Mesendoderm (in vitro differentiated cells): Measurements from ENCODE around the gene CACNA1C.
A peak's percentile ranks its signal among the peaks of the same experiment; 100 is the strongest.

Source experiments
- DNase-seq: peaks from one replicate; pipeline ENCODE4 v3.0.0; 2013
- H2AK5ac ChIP-seq: 2 replicates; pipeline ENCODE4 v1.6.1; 2013; ENCODE audit warnings: low read length, inconsistent platforms
- H2BK120ac ChIP-seq: 2 replicates; pipeline ENCODE4 v1.6.1; 2013; ENCODE audit warnings: low read depth, mild to moderate bottlenecking, low read length, moderate library complexity, mixed read lengths
- H2BK15ac ChIP-seq: replicated peaks from 2 replicates; pipeline ENCODE4 v1.6.1; 2013; ENCODE audit warnings: low read depth, mild to moderate bottlenecking, moderate library complexity
- H2BK5ac ChIP-seq: 2 replicates; pipeline ENCODE4 v1.6.1; 2013; ENCODE audit warnings: low read length, inconsistent platforms
- H3K18ac ChIP-seq: 2 replicates; pipeline ENCODE4 v1.6.1; 2013; ENCODE audit warnings: mild to moderate bottlenecking, low read length, mixed read lengths
- H3K23ac ChIP-seq: one replicate; pipeline ENCODE4 v1.6.1; 2013; ENCODE audit warnings: low read length
- H3K27ac ChIP-seq: 2 replicates; pipeline ENCODE4 v1.5.1; 2013; ENCODE audit warnings: low read depth, mild to moderate bottlenecking, inconsistent platforms, low read length, moderate library complexity
- H3K27me3 ChIP-seq: 2 replicates; pipeline ENCODE4 v1.6.1; 2013; ENCODE audit warnings: low read length, control low read depth, mild to moderate bottlenecking, inconsistent platforms; ENCODE audit not compliant: insufficient read depth, poor library complexity
- H3K36me3 ChIP-seq: 2 replicates; pipeline ENCODE4 v1.6.1; 2013; ENCODE audit warnings: low read length, inconsistent platforms; ENCODE audit not compliant: control insufficient read depth, insufficient read depth
- H3K4ac ChIP-seq: one replicate; pipeline ENCODE4 v1.6.1; 2013; ENCODE audit warnings: low read depth, mild to moderate bottlenecking, low read length, moderate library complexity
- H3K4me1 ChIP-seq: 2 replicates; pipeline ENCODE4 v1.6.1; 2013; ENCODE audit warnings: low read depth, low read length, inconsistent platforms; ENCODE audit not compliant: control insufficient read depth
- H3K4me2 ChIP-seq: 2 replicates; pipeline ENCODE4 v1.6.1; 2013; ENCODE audit warnings: low read length
- H3K4me3 ChIP-seq: 2 replicates; pipeline ENCODE4 v1.5.1; 2013; ENCODE audit warnings: mild to moderate bottlenecking, low read length
- H3K56ac ChIP-seq: one replicate; pipeline ENCODE4 v1.6.1; 2013; ENCODE audit warnings: low read length
- H3K79me1 ChIP-seq: 2 replicates; pipeline ENCODE4 v1.6.1; 2013; ENCODE audit warnings: low read length, inconsistent platforms
- H3K79me2 ChIP-seq: 2 replicates; pipeline ENCODE4 v1.6.1; 2013; ENCODE audit warnings: mild to moderate bottlenecking, low read length; ENCODE audit not compliant: control insufficient read depth, insufficient read depth
- H3K9ac ChIP-seq: 2 replicates; pipeline ENCODE4 v1.6.1; 2013; ENCODE audit warnings: low read length, inconsistent platforms
- H4K5ac ChIP-seq: one replicate; pipeline ENCODE4 v1.6.1; 2013; ENCODE audit warnings: low read length
- H4K8ac ChIP-seq: one replicate; pipeline ENCODE4 v1.6.1; 2013; ENCODE audit warnings: low read depth, mild to moderate bottlenecking, control low read depth, low read length, moderate library complexity
- WGBS: extraction: QIAGEN DNeasy Blood & Tissue Kit; methylation state at CpG from one replicate; pipeline ENCODE4 v1.1.7; 2013; ENCODE audit warnings: low lambda C conversion rate, missing lambda C conversion rate; ENCODE audit not compliant: insufficient coverage; ENCODE audit errors: extremely low coverage; 5-methylcytosine and 5-hydroxymethylcytosine counted together

The CACNA1C gene

GRCh38 chr12:2183556-2184541 lies 131.1 kb downstream of the CACNA1C start:
- Histone ChIP-seq H3K79me2 (no peaks in the 10 kb centered on the region), H3K4ac (no peak overlapping the region), H2BK5ac (no peak overlapping the region), H3K4me3 (no peak overlapping the region), H3K4me2 (no peak overlapping the region), H3K79me1 (no peaks in the 10 kb centered on the region), H3K9ac (no peak overlapping the region), H2BK15ac (no peak overlapping the region), H3K36me3 (no peaks in the 10 kb centered on the region), H4K5ac (no peak overlapping the region), H2BK120ac (no peak overlapping the region), H2AK5ac (no peak overlapping the region), H3K56ac (peak overlapping the region; percentile 38), H4K8ac (no peak overlapping the region), H3K18ac (no peak overlapping the region), H3K4me1 (no peaks in the 10 kb centered on the region), H3K23ac (no peak overlapping the region), H3K27me3 (no peaks in the 10 kb centered on the region), H3K27ac (no peak overlapping the region)
- WGBS = no CpG with 5 or more reads among the region's 23 CpGs
- peak; percentile 73 for DNase-seq

- Histone ChIP-seq H3K79me1 (no peaks in the 10 kb centered on the region), H3K36me3 (no peaks in the 10 kb centered on the region), H4K5ac (no peak overlapping the region), H2BK5ac (no peak overlapping the region), H2AK5ac (no peak overlapping the region), H3K79me2 (no peaks in the 10 kb centered on the region), H4K8ac (no peak overlapping the region), H3K4me2 (no peak overlapping the region), H3K4me1 (no peaks in the 10 kb centered on the region), H3K27me3 (no peaks in the 10 kb centered on the region), H3K27ac (no peak overlapping the region), H3K56ac (no peak overlapping the region), H3K9ac (no peak overlapping the region), H3K18ac (no peak overlapping the region), H2BK120ac (no peak overlapping the region), H3K4ac (no peak overlapping the region), H3K4me3 (no peak overlapping the region), H3K23ac (no peak overlapping the region), H2BK15ac (no peak overlapping the region)
- DNase-seq = no peak
- WGBS = no CpG with 5 or more reads among the region's 21 CpGs
These were observed 133.1 kb downstream of the CACNA1C start for GRCh38 chr12:2185751-2186341.

- Histone ChIP-seq H3K4me2 (no peak overlapping the region), H3K9ac (no peak overlapping the region), H3K79me1 (no peaks in the 10 kb centered on the region), H3K4me1 (no peaks in the 10 kb centered on the region), H3K27me3 (no peaks in the 10 kb centered on the region), H3K4me3 (no peak overlapping the region), H3K79me2 (no peaks in the 10 kb centered on the region), H3K4ac (no peak overlapping the region), H2BK120ac (no peak overlapping the region), H2BK15ac (no peak overlapping the region), H3K56ac (no peak overlapping the region), H4K5ac (no peak overlapping the region), H2AK5ac (no peak overlapping the region), H3K18ac (no peak overlapping the region), H3K23ac (no peak overlapping the region), H4K8ac (no peak overlapping the region), H3K27ac (no peak overlapping the region), H2BK5ac (no peak overlapping the region), H3K36me3 (no peaks in the 10 kb centered on the region)
- WGBS = no CpG with 5 or more reads among the region's 15 CpGs
- DNase-seq = no peak
These were observed 134.6 kb downstream of the CACNA1C start for GRCh38 chr12:2187195-2187945.

GRCh38 chr12:2190085-2190484 lies 137.3 kb downstream of the CACNA1C start:
- H2AK5ac ChIP-seq = no peak overlapping the region
- no peaks in the 10 kb centered on the region for H3K79me1 ChIP-seq

GRCh38 chr12:2190896-2191533 lies 138.2 kb downstream of the CACNA1C start:
- Histone ChIP-seq H3K27ac (no peak overlapping the region), H3K79me2 (no peaks in the 10 kb centered on the region), H3K9ac (no peak overlapping the region), H3K4me1 (peaks cover 6% of the 10 kb centered on the region), H3K56ac (no peak overlapping the region), H3K79me1 (no peaks in the 10 kb centered on the region), H2AK5ac (no peak overlapping the region), H3K4me2 (no peak overlapping the region), H3K27me3 (no peaks in the 10 kb centered on the region), H2BK15ac (no peak overlapping the region), H3K4ac (no peak overlapping the region), H3K18ac (no peak overlapping the region), H3K36me3 (no peaks in the 10 kb centered on the region), H4K8ac (no peak overlapping the region), H2BK5ac (no peak overlapping the region), H2BK120ac (no peak overlapping the region), H3K23ac (no peak overlapping the region), H4K5ac (no peak overlapping the region), H3K4me3 (no peak overlapping the region)
- no CpG with 5 or more reads among the region's 15 CpGs for WGBS
- DNase-seq = no peak

More at GRCh38 chr12:2190085-2190484, 137.3 kb downstream of the CACNA1C start:
- H3K9ac ChIP-seq = no peak overlapping the region
- H3K27ac ChIP-seq = no peak overlapping the region
- H3K36me3 ChIP-seq = no peaks in the 10 kb centered on the region
- no peak overlapping the region for H4K8ac ChIP-seq
- H4K5ac ChIP-seq = no peak overlapping the region
- H3K4me1 ChIP-seq = peaks cover 6% of the 10 kb centered on the region
- H3K4me3 ChIP-seq = no peak overlapping the region
- no peaks in the 10 kb centered on the region for H3K79me2 ChIP-seq
- H3K4me2 ChIP-seq = no peak overlapping the region
- no peak overlapping the region for H3K4ac ChIP-seq
- WGBS = no CpG with 5 or more reads among the region's 9 CpGs
- no peaks in the 10 kb centered on the region for H3K27me3 ChIP-seq
- no peak overlapping the region for H3K18ac ChIP-seq
- no peak overlapping the region for H2BK5ac ChIP-seq
- no peak overlapping the region for H2BK15ac ChIP-seq
- no peak overlapping the region for H3K56ac ChIP-seq
- no peak overlapping the region for H3K23ac ChIP-seq
- DNase-seq = no peak
- H2BK120ac ChIP-seq = no peak overlapping the region
